Liver (tissue), 9 donors: ENCODE measurements around the gene ARMS2. TPM values are rescaled to one million over a fixed set of nuclear protein-coding genes. Genes with fewer than 3 reads are reported as not detected.
A peak's percentile ranks its signal among the peaks of the same experiment; 100 is the strongest.

ENCODE experiments used
- DNase-seq: peaks from one replicate; pipeline ENCODE4 v3.0.0-alpha.2; 2017; ENCODE audit warnings: low spot score
- H3K27ac ChIP-seq, 2 donors: one replicate each; pipeline ENCODE4 v1.7.0; 2013; ENCODE audit warnings: inconsistent platforms in 2 of 2, low read length in 2 of 2, control low read depth in 1 of 2, low read depth in 1 of 2, mild to moderate bottlenecking in 1 of 2
- H3K27me3 ChIP-seq, 4 donors: one replicate each; pipeline versions ENCODE4 v1.6.1 to v1.7.0; 2013; ENCODE audit warnings: low read length in 3 of 4, inconsistent platforms in 1 of 4, mild to moderate bottlenecking in 1 of 4, moderate library complexity in 1 of 4; ENCODE audit not compliant: control insufficient read depth in 4 of 4, insufficient read depth in 4 of 4
- H3K36me3 ChIP-seq, 4 donors: one replicate each; pipeline versions ENCODE4 v1.6.1 to v1.7.0; 2013; ENCODE audit warnings: low read length in 3 of 4, mild to moderate bottlenecking in 3 of 4, low read depth in 1 of 4, moderate library complexity in 1 of 4; ENCODE audit not compliant: control insufficient read depth in 4 of 4, insufficient read depth in 3 of 4
- H3K4me1 ChIP-seq, 4 donors: one replicate each; pipeline versions ENCODE4 v1.6.1 to v1.7.0; 2013; ENCODE audit warnings: low read length in 3 of 4, mild to moderate bottlenecking in 3 of 4, moderate library complexity in 1 of 4; ENCODE audit not compliant: control insufficient read depth in 4 of 4, insufficient read depth in 4 of 4
- H3K4me3 ChIP-seq, 3 donors: one replicate each; pipeline versions ENCODE4 v1.6.1 to v1.7.0; 2013; ENCODE audit warnings: low read length in 3 of 3, control low read depth in 1 of 3, low read depth in 1 of 3, mild to moderate bottlenecking in 1 of 3
- H3K9ac ChIP-seq, 2 donors: one replicate each; pipeline ENCODE4 v1.7.0; 2013; ENCODE audit warnings: low read length in 2 of 2, mild to moderate bottlenecking in 2 of 2, moderate library complexity in 2 of 2, control low read depth in 1 of 2, low read depth in 1 of 2
- H3K9me3 ChIP-seq, 4 donors: one replicate each; pipeline versions ENCODE4 v1.6.1 to v1.7.0; 2013; ENCODE audit warnings: low read length in 3 of 4; ENCODE audit not compliant: control insufficient read depth in 4 of 4
- CTCF ChIP-seq: fragments of 150-350 bp; IDR thresholded peaks from 2 replicates; pipeline ENCODE4 v1.5.1; 2017; ENCODE audit warnings: improper control_type of control experiment, low read depth, low read length; ENCODE audit not compliant: missing input control
- GABPA ChIP-seq, 2 donors: IDR thresholded peaks in 1 of 2; conservative IDR thresholded peaks in 1 of 2; 2 replicates each; pipeline ENCODE4 v1.6.1; 2016; ENCODE audit warnings: antibody characterized with exemption in 2 of 2, mild to moderate bottlenecking in 1 of 2, moderate library complexity in 1 of 2
- HNF4A ChIP-seq, 2 donors: conservative IDR thresholded peaks; 2 replicates each; pipeline ENCODE4 v1.6.1; 2016; ENCODE audit warnings: antibody characterized with exemption in 2 of 2, mild to moderate bottlenecking in 2 of 2
- NR2F2 ChIP-seq: IDR thresholded peaks from 2 replicates; pipeline ENCODE4 v1.6.1; 2016; ENCODE audit warnings: antibody characterized with exemption
- RAD21 ChIP-seq, 2 donors: IDR thresholded peaks; 2 replicates each; pipeline ENCODE4 v1.6.1; 2016; ENCODE audit warnings: antibody characterized with exemption in 2 of 2, mild to moderate bottlenecking in 2 of 2
- RXRA ChIP-seq, 2 donors: IDR thresholded peaks; 2 replicates each; pipeline ENCODE4 v1.6.1; 2017 to 2018; ENCODE audit warnings: antibody characterized with exemption in 2 of 2, mild to moderate bottlenecking in 1 of 2
- TAF1 ChIP-seq: conservative IDR thresholded peaks from 2 replicates; pipeline ENCODE4 v1.6.1; 2016; ENCODE audit warnings: antibody characterized with exemption, mild to moderate bottlenecking
- YY1 ChIP-seq: IDR thresholded peaks from 2 replicates; pipeline ENCODE4 v1.6.1; 2016; ENCODE audit warnings: antibody characterized with exemption, mild to moderate bottlenecking
- WGBS: extraction: QIAGEN DNeasy Blood & Tissue Kit; methylation state at CpG from one replicate; pipeline ENCODE4 v1.1.7; 2013; 5-methylcytosine and 5-hydroxymethylcytosine counted together
- polyA plus RNA-seq, 2 donors: library from polyadenylated mRNA; stranded (reverse) in 1 of 2; unstranded in 1 of 2; fragments of 200-250 nt in 1 of 2; fragments of >200 nt in 1 of 2; fragmentation: Nextera tagmentation in 1 of 2; extraction: Ambion mirVana in 1 of 2; gene quantifications; one replicate each; pipeline versions ENCODE4 v1.2.1 to v1.2.3, GENCODE V29; 2013 to 2015
- total RNA-seq, 2 donors: library from RNA; depleted of rRNA; stranded (reverse); fragments of >200 nt; gene quantifications; one replicate each; pipeline ENCODE4 v1.2.3, GENCODE V29; 2014
- TF ChIP-seq, protein P1 (sequence below): IDR thresholded peaks from 2 replicates; pipeline ENCODE4 v1.6.1; 2016; ENCODE audit warnings: antibody characterized with exemption, mild to moderate bottlenecking
- TF ChIP-seq, protein P2 (sequence below): IDR thresholded peaks from 2 replicates; pipeline ENCODE4 v1.6.1; 2016; ENCODE audit warnings: antibody characterized with exemption
- donor health status: healthy.
- donor health status: healthy.
- donor health status: healthy.
- donor health status: healthy.
- donor health status: healthy.

ARMS2 gene
- total and polyA plus RNA-seq, 4 donors: 0.17 TPM; not detected in 3

- WGBS: 80% methylated on average over 8 of the region's 8 CpGs
Measured at GRCh38 chr10:122499012-122499411, 44.6 kb downstream of the ARMS2 start.

GRCh38 chr10:122499491-122499941 is 45.1 kb downstream of the ARMS2 start:
- Histone ChIP-seq H3K4me1 (peaks cover 0 to 6% (median 0%) of the 10 kb centered on the region in 4 donors), H3K9ac (no peak overlapping the region), H3K9me3 (no peaks in the 10 kb centered on the region), H3K27me3 (no peaks in the 10 kb centered on the region), H3K4me3 (no peak overlapping the region), H3K27ac (no peak overlapping the region), H3K36me3 (peaks cover 0 to 3% (median 0%) of the 10 kb centered on the region in 4 donors)
- 64% methylated on average over 5 of the region's 5 CpGs for WGBS
- DNase-seq: no peak
- no peak for TF ChIP-seq TAF1
- peak; percentile 9 to 14 for TF ChIP-seq RXRA (IDR thresholded peaks at IDR 0.05)

More at GRCh38 chr10:122499012-122499411, 44.6 kb downstream of the ARMS2 start:
- H3K4me3 ChIP-seq: no peak overlapping the region
- no peaks in the 10 kb centered on the region for H3K9me3 ChIP-seq
- H3K27ac ChIP-seq: no peak overlapping the region
- no peak for TF ChIP-seq TAF1
- TF ChIP-seq, protein P1, sequence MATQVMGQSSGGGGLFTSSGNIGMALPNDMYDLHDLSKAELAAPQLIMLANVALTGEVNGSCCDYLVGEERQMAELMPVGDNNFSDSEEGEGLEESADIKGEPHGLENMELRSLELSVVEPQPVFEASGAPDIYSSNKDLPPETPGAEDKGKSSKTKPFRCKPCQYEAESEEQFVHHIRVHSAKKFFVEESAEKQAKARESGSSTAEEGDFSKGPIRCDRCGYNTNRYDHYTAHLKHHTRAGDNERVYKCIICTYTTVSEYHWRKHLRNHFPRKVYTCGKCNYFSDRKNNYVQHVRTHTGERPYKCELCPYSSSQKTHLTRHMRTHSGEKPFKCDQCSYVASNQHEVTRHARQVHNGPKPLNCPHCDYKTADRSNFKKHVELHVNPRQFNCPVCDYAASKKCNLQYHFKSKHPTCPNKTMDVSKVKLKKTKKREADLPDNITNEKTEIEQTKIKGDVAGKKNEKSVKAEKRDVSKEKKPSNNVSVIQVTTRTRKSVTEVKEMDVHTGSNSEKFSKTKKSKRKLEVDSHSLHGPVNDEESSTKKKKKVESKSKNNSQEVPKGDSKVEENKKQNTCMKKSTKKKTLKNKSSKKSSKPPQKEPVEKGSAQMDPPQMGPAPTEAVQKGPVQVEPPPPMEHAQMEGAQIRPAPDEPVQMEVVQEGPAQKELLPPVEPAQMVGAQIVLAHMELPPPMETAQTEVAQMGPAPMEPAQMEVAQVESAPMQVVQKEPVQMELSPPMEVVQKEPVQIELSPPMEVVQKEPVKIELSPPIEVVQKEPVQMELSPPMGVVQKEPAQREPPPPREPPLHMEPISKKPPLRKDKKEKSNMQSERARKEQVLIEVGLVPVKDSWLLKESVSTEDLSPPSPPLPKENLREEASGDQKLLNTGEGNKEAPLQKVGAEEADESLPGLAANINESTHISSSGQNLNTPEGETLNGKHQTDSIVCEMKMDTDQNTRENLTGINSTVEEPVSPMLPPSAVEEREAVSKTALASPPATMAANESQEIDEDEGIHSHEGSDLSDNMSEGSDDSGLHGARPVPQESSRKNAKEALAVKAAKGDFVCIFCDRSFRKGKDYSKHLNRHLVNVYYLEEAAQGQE: no peak
- no peak for TF ChIP-seq RXRA (IDR thresholded peaks at IDR 0.05)
- no peak for TF ChIP-seq RAD21 (IDR thresholded peaks at IDR 0.05)
- no peak for TF ChIP-seq NR2F2
- no peak for TF ChIP-seq GABPA (IDR thresholded peaks at IDR 0.05 in 1 of 2, conservative IDR thresholded peaks at IDR 0.05 in 1 of 2)
- no peak for TF ChIP-seq YY1
- TF ChIP-seq, protein P2, sequence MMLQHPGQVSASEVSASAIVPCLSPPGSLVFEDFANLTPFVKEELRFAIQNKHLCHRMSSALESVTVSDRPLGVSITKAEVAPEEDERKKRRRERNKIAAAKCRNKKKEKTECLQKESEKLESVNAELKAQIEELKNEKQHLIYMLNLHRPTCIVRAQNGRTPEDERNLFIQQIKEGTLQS: no peak
- no peak for TF ChIP-seq HNF4A (conservative IDR thresholded peaks at IDR 0.05)
- H3K36me3 ChIP-seq: peaks cover 0 to 3% (median 1%) of the 10 kb centered on the region in 4 donors
- no peaks in the 10 kb centered on the region for H3K27me3 ChIP-seq
- H3K9ac ChIP-seq: no peak overlapping the region
- DNase-seq: no peak
- peaks cover 0 to 6% (median 0%) of the 10 kb centered on the region in 4 donors for H3K4me1 ChIP-seq

- no peaks in the 10 kb centered on the region for H3K27me3 ChIP-seq
- peaks cover 0 to 6% (median under 1%) of the 10 kb centered on the region in 4 donors for H3K4me1 ChIP-seq
- no peak for DNase-seq
- no peak overlapping the region for H3K27ac ChIP-seq
- H3K9ac ChIP-seq: no peak overlapping the region
- no peaks in the 10 kb centered on the region for H3K9me3 ChIP-seq
- WGBS: 76% methylated on average over 5 of the region's 5 CpGs
- no peak overlapping the region for H3K4me3 ChIP-seq
- TF ChIP-seq CTCF (no peak), RXRA (IDR thresholded peaks at IDR 0.05) (no peak)
- H3K36me3 ChIP-seq: peaks cover 0 to 3% (median 0%) of the 10 kb centered on the region in 4 donors
Measured at GRCh38 chr10:122500194-122500593, 45.7 kb downstream of the ARMS2 start.
